Stomach (tissue), 9 donors: ENCODE measurements around the gene ZNF607. TPM values are rescaled to one million over a fixed set of nuclear protein-coding genes. Genes with fewer than 3 reads are reported as not detected.

Source experiments
- DNase-seq, 2 donors: peaks; one replicate each; pipeline versions ENCODE4 v3.0.0 to v3.0.0-alpha.2; 2013 to 2019
- H3K27ac ChIP-seq, 5 donors: fragments of 200-600 bp in 4 of 5; sonication (generic) in 4 of 5; one replicate each; pipeline ENCODE4 v1.5.1; 2013 to 2019; ENCODE audit warnings: mild to moderate bottlenecking in 1 of 5, moderate library complexity in 1 of 5
- H3K27me3 ChIP-seq, 3 donors: fragments of 200-600 bp; sonication (generic); one replicate each; pipeline ENCODE4 v1.5.1; 2017 to 2019; ENCODE audit warnings: mixed run types in 1 of 3
- H3K36me3 ChIP-seq, 4 donors: fragments of 200-600 bp; sonication (generic); 1 replicate in 3 of 4; 2 replicates in 1 of 4; pipeline ENCODE4 v1.5.1; 2016 to 2019
- H3K4me1 ChIP-seq, 4 donors: fragments of 200-600 bp; sonication (generic); one replicate each; pipeline ENCODE4 v1.5.1; 2016 to 2019
- H3K4me3 ChIP-seq, 4 donors: fragments of 200-600 bp; sonication (generic) in 3 of 4; one replicate each; pipeline ENCODE4 v1.5.1; 2016 to 2019; ENCODE audit warnings: mild to moderate bottlenecking in 1 of 4
- H3K9me3 ChIP-seq, 4 donors: fragments of 200-600 bp; sonication (generic); one replicate each; pipeline ENCODE4 v1.5.1; 2016 to 2019
- EP300 ChIP-seq: sonication (generic); formaldehyde crosslinking; IDR thresholded peaks from one replicate; pipeline ENCODE4 v1.6.1; 2017; ENCODE audit warnings: antibody characterized with exemption
- POLR2A ChIP-seq, 4 donors: fragments of 450-650 bp; IDR thresholded peaks; one replicate each; pipeline ENCODE4 v1.6.1; 2016; ENCODE audit warnings: antibody characterized with exemption in 4 of 4, control low read depth in 2 of 4, mild to moderate bottlenecking in 1 of 4, moderate library complexity in 1 of 4
- POLR2AphosphoS5 ChIP-seq, 3 donors: sonication (generic); formaldehyde crosslinking; IDR thresholded peaks; one replicate each; pipeline ENCODE4 v1.6.1; 2016; ENCODE audit warnings: antibody characterized with exemption in 3 of 3
- WGBS, 5 donors: extraction: QIAGEN DNeasy Blood & Tissue Kit in 3 of 5; methylation state at CpG; one replicate each; pipeline versions ENCODE4 v1.1.5 to v1.1.7; 2013 to 2018; 5-methylcytosine and 5-hydroxymethylcytosine counted together
- intact Hi-C: fragments of 100-400 bp; cut with DNase I; formaldehyde crosslinking; loops from one replicate; pipeline ENCODE4 v1.15.1; 2023; ENCODE audit warnings: low total_unique reads
- polyA plus RNA-seq, 3 donors: library from polyadenylated mRNA; stranded (reverse); fragments of 200-250 nt; gene quantifications; one replicate each; pipeline ENCODE4 v1.2.3, GENCODE V29; 2013
- small RNA-seq, 4 donors: library from RNA; depleted of rRNA; stranded (forward); fragments of <200 nt; gene quantifications; one replicate each; pipeline ENCODE3, GENCODE V24; 2016
- total RNA-seq, 5 donors: library from RNA; depleted of rRNA; stranded (reverse); fragments of >200 nt; gene quantifications; one replicate each; pipeline versions ENCODE4 v1.1.0 to v1.2.3, GENCODE V29; 2014 to 2016
- TF ChIP-seq, protein P1 (sequence below), 7 experiments: fragments of 450-650 bp in 4 of 7; fragments of 200-600 bp in 3 of 7; sonication (generic) in 3 of 7; IDR thresholded peaks; one replicate each; pipeline ENCODE4 v1.5.1; 2016 to 2019; ENCODE audit warnings: antibody characterized with exemption in 7 of 7, control low read depth in 2 of 7, mild to moderate bottlenecking in 1 of 7
- donor health status: healthy with polysubstance abuse.
- donor health status: Bipolar disorder and iron deficiency.
- donor health status: healthy.

Gene ZNF607
- total and polyA plus RNA-seq, 8 donors = 0.76 to 7.0 (median 3.6) TPM

DNA sequence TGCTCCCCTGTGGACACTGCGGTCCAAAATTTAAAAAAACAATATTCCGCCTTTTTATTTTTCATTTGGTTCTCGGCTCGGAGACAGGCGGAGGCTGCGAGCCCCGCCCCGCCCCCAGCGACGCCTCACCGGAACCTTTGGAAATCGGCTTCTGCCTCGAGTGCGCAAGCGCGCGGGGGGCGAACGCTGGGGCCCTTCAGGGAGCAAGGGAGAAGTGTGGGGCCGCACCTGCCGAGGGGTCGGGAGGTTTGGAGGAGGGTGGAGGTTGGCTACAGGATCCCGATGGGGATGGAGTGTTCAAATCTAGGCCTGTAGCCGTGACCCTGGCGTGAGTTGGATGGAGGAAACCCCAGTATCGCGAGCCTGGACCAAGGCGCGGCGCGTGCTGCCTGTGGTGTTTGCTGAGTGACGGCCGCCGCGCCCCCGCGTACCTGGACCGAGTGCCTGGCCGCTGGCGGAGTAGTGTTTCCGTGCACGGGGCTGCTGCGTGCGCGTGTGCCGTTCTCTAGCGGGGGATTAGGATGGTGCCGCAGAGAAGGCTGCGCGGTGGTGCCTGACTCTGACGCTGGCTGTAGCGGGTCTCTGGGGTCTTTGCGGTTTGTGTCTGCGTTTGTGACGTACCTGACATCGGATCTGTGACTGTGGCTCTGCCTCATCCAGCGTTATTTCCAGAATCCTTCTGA lies 63.7 kb downstream of the ZNF607 start:
- WGBS, 5 donors = 0 to 1% (median 0%) methylated on average over 50 to 57 of the region's 57 CpGs
- Histone ChIP-seq H3K36me3 (peaks cover 0 to 8% (median under 1%) of the 10 kb centered on the region in 4 donors), H3K4me3 (peak overlapping the region; percentile 60 to 89 (median 72)), H3K9me3 (peaks cover 0 to 18% (median 7%) of the 10 kb centered on the region in 4 donors), H3K27me3 (no peaks in the 10 kb centered on the region), H3K4me1 (peaks cover 10 to 31% (median 28%) of the 10 kb centered on the region in 4 donors), H3K27ac (peak overlapping the region; percentile 87 to 95 (median 94))
- TF ChIP-seq POLR2AphosphoS5 (IDR thresholded peaks at IDR 0.05) (peak; percentile 3 to 9 (median 7)), EP300 (no peak)
- intact Hi-C loops = no loop called here
- DNase-seq = peak; percentile 79 to 95

DNA sequence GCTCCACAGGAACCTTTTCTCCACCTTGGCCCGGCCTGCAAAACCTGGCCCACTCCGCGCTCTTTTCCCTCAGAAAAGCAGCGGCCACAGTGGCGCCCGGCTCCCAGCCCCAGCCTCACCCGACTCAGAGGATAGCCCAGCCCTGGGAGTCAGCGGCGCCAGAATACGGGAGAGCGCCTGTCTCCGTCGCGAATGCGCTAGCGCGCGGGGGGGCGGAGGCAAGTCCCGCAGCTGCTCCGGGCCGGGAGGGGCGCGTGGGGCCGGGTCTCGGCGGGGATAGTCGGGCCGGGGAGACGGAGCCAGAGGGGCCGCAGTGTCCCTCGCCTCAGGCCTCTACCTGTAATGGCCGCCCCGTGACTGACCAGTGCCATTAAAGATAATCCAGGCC lies 64.3 kb downstream of the ZNF607 start, which contains the start of gene ZFP30:
ZFP30 (minus strand) TSS at position 165 of the 388 bp plus-strand sequence. CDS start 7,643 bp downstream, outside the sequence.
- DNase-seq = peak; percentile 85 to 96
- TF ChIP-seq POLR2A (IDR thresholded peaks at IDR 0.05) (no peak), POLR2AphosphoS5 (IDR thresholded peaks at IDR 0.05) (peak in 2 of 3 donors; percentile 9 to 46), EP300 (no peak)
- TF ChIP-seq, protein P1, sequence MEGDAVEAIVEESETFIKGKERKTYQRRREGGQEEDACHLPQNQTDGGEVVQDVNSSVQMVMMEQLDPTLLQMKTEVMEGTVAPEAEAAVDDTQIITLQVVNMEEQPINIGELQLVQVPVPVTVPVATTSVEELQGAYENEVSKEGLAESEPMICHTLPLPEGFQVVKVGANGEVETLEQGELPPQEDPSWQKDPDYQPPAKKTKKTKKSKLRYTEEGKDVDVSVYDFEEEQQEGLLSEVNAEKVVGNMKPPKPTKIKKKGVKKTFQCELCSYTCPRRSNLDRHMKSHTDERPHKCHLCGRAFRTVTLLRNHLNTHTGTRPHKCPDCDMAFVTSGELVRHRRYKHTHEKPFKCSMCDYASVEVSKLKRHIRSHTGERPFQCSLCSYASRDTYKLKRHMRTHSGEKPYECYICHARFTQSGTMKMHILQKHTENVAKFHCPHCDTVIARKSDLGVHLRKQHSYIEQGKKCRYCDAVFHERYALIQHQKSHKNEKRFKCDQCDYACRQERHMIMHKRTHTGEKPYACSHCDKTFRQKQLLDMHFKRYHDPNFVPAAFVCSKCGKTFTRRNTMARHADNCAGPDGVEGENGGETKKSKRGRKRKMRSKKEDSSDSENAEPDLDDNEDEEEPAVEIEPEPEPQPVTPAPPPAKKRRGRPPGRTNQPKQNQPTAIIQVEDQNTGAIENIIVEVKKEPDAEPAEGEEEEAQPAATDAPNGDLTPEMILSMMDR (IDR thresholded peaks at IDR 0.05) = no peak
- Histone ChIP-seq H3K9me3 (peaks cover 0 to 18% (median 6%) of the 10 kb centered on the region in 4 donors), H3K27me3 (no peaks in the 10 kb centered on the region), H3K27ac (peak within 1 kb of the TSS; percentile 87 to 95 (median 94)), H3K36me3 (peaks cover 0 to 5% (median 1%) of the 10 kb centered on the region in 4 donors), H3K4me1 (peaks cover 10 to 31% (median 28%) of the 10 kb centered on the region in 4 donors), H3K4me3 (peak within 1 kb of the TSS; percentile 60 to 89 (median 72))
- intact Hi-C loops = no loop called here
- 0 to 1% (median 0%) methylated on average over 14 to 34 of the region's 34 CpGs for WGBS, 5 donors

DNA sequence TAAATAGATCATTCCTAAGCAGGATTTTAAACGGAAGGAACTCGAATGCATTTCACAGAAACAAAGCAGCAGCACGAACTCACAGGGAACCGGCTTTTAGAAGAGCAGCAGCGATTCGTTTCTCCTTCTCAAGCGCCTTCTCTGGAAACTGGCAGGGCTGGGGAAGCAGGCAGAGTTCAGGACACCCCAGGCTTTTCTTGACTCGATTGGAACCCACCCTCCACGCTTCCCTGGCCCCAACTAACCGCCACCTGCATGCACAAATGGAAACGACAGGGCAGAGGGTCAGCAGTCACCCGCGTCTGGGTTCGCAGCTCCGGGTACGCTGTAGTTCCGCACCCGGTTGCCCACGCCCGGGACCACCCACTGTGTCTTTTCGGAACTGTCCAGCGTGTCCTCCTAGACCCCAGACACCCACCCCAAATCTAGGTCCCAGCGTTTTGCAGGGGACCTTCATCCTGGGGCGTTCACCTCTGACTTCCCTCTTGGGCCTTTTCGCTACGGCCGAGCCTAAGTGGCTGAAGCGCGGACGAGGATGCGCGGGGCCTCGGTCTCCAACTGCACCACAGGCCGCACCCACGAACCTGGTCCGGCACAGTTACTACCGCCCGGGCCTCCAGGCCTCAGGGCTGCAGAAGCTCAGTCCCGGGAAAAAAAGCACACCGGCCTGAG lies 64.8 kb downstream of the ZNF607 start:
- WGBS, 5 donors = 0 to 2% (median 1%) methylated on average over 31 to 40 of the region's 40 CpGs
- Histone ChIP-seq H3K9me3 (peaks cover 0 to 18% (median 6%) of the 10 kb centered on the region in 4 donors), H3K4me1 (peaks cover 10 to 31% (median 28%) of the 10 kb centered on the region in 4 donors), H3K4me3 (peak overlapping the region; percentile 60 to 89 (median 72)), H3K36me3 (peaks cover 0 to 8% (median 2%) of the 10 kb centered on the region in 4 donors), H3K27ac (peak overlapping the region; percentile 87 to 95 (median 94)), H3K27me3 (no peaks in the 10 kb centered on the region)
- TF ChIP-seq POLR2AphosphoS5 (IDR thresholded peaks at IDR 0.05) = no peak
- intact Hi-C loops = no loop called here
- DNase-seq = peak; percentile 49 to 61

DNA sequence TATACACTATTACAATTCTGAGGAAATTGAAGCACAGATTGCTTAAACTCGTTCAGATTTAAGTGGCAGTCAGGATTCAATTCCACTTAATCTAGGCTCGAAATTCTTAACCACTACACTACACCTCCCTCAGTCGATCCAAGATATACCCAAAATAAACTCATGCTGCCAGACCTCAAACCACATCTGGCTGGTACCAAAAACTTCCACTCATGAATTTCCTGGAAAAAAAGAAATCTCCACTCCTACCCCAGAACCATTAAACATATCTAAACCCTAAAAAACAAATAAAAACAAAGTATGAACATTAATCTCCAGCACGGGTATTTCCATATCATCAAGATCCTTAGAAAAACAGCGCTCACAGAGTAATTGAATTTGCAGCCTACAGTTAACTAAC lies 65.4 kb downstream of the ZNF607 start:
- TF ChIP-seq, protein P1 (IDR thresholded peaks at IDR 0.05) = no peak
- TF ChIP-seq EP300 = no peak
- no peak for TF ChIP-seq POLR2A (IDR thresholded peaks at IDR 0.05)
- no peak for TF ChIP-seq POLR2AphosphoS5 (IDR thresholded peaks at IDR 0.05)
- Histone ChIP-seq H3K9me3 (peaks cover 0 to 22% (median 9%) of the 10 kb centered on the region in 4 donors), H3K36me3 (peaks cover 0 to 14% (median 7%) of the 10 kb centered on the region in 4 donors), H3K27ac (peak overlapping the region in 4 of 5 donors; percentile 87 to 94 (median 92)), H3K4me1 (peaks cover 10 to 31% (median 28%) of the 10 kb centered on the region in 4 donors), H3K4me3 (peak overlapping the region; percentile 60 to 89 (median 72)), H3K27me3 (no peaks in the 10 kb centered on the region)
- intact Hi-C loops = no loop called here
- peak in 1 of 2 donors; percentile 4 for DNase-seq
- WGBS, 5 donors = 1 to 6% (median 3%) methylated on average over 5 of the region's 5 CpGs

Small RNA genes within 50 kb of the gene (small RNA-seq; reads per million reads assigned to genes)
- 0 reads per million in 4 donors for gene SELENOKP1

Other genes with a start within 250 kb of the ZNF607 start
- gene ZNF793, start 212.8 kb downstream of the ZNF607 start, total RNA-seq = 10 to 100 TPM in 3 of 5 donors, 1 to 10 TPM in 1, under 1 TPM in 1; 0.29 to 46.4 (median 13.4) TPM
- 1 to 10 TPM in 2 of 3 donors, under 1 TPM in 1; 0.81 to 3.0 (median 1.8) TPM for gene ZNF793, start 212.8 kb downstream of the ZNF607 start, polyA plus RNA-seq
- 1 to 10 TPM; 1.7 to 7.2 (median 3.6) TPM for gene ZNF571, start 125.0 kb downstream of the ZNF607 start, total RNA-seq
- gene ZNF571, start 125.0 kb downstream of the ZNF607 start, polyA plus RNA-seq = 1 to 10 TPM; 1.3 to 2.1 (median 1.7) TPM
- gene ZNF540, start 124.9 kb downstream of the ZNF607 start, total RNA-seq = 10 to 100 TPM in 1 of 5 donors, 1 to 10 TPM in 4; 2.6 to 16.5 (median 6.4) TPM
- gene ZNF540, start 124.9 kb downstream of the ZNF607 start, polyA plus RNA-seq = 1 to 10 TPM; 1.9 to 4.0 (median 2.9) TPM
- gene ZFP30, start 64.3 kb downstream of the ZNF607 start, total RNA-seq = 10 to 100 TPM in 2 of 5 donors, 1 to 10 TPM in 2, under 1 TPM in 1; 0.45 to 27.7 (median 5.5) TPM
- 1 to 10 TPM; 2.1 to 2.9 (median 2.6) TPM for gene ZFP30, start 64.3 kb downstream of the ZNF607 start, polyA plus RNA-seq
- gene ZNF573, start 59.8 kb upstream of the ZNF607 start, total RNA-seq = 10 to 100 TPM in 3 of 5 donors, 1 to 10 TPM in 1, not detected in 1; 3.1 to 22.6 (median 11.0) TPM
- 1 to 10 TPM in 2 of 3 donors, under 1 TPM in 1; 0.68 to 2.7 (median 1.2) TPM for gene ZNF573, start 59.8 kb upstream of the ZNF607 start, polyA plus RNA-seq
- under 1 TPM in 1 of 5 donors, not detected in 4; 0.14 TPM for gene WDR87, start 186.8 kb upstream of the ZNF607 start, total RNA-seq
- not detected for gene WDR87, start 186.8 kb upstream of the ZNF607 start, polyA plus RNA-seq
- 100 to 1,000 TPM in 1 of 5 donors, 10 to 100 TPM in 4; 24.1 to 211 (median 26.3) TPM for gene SIPA1L3, start 187.4 kb upstream of the ZNF607 start, total RNA-seq
- 1 to 10 TPM; 2.9 to 7.5 (median 7.2) TPM for gene SIPA1L3, start 187.4 kb upstream of the ZNF607 start, polyA plus RNA-seq